ENCODE results near the gene LUZP2.

The LUZP2 gene

GRCh38 chr11:24837112-24837511 is 340.3 kb downstream of the LUZP2 start:
- no peaks in the 10 kb centered on the region for H4K20me1 ChIP-seq (ENCODE audit: insufficient read depth, low read length)
- TF ChIP-seq EZH2phosphoT487 (IDR thresholded peaks at IDR 0.05; ENCODE audit: low read length) = no peak
- no peak for TF ChIP-seq CTCF (IDR thresholded peaks at IDR 0.05; ENCODE audit: low read length)
- no peaks in the 10 kb centered on the region for H3K9me3 ChIP-seq (replicated peaks; ENCODE audit: insufficient read depth, low read length)
- no peaks in the 10 kb centered on the region for H3K4me1 ChIP-seq (ENCODE audit: low read length)
- no peaks in the 10 kb centered on the region for H3K9me2 ChIP-seq (replicated peaks; ENCODE audit: insufficient read depth, low read length)
- no peaks in the 10 kb centered on the region for H3K36me3 ChIP-seq (replicated peaks; ENCODE audit: insufficient read depth, low read length)
- H3K4me2 ChIP-seq (ENCODE audit: low read depth, low read length) = no peak overlapping the region
- H3K79me2 ChIP-seq (ENCODE audit: low read length) = no peaks in the 10 kb centered on the region
- no peaks in the 10 kb centered on the region for H3K27me3 ChIP-seq (replicated peaks; ENCODE audit: insufficient read depth, low read length)
- H3K27ac ChIP-seq (ENCODE audit: low read length) = no peak overlapping the region
- no peak for DNase-seq
- no peak overlapping the region for H3K4me3 ChIP-seq (ENCODE audit: low read length)
- H3F3A ChIP-seq (ENCODE audit: insufficient read depth, low read length) = no peaks in the 10 kb centered on the region
- no peak overlapping the region for H2AFZ ChIP-seq (ENCODE audit: low read length)
- no peak overlapping the region for H3K9ac ChIP-seq (ENCODE audit: low read length)

- Histone ChIP-seq H3K4me1 (ENCODE audit: low read length) (no peaks in the 10 kb centered on the region), H3K4me2 (ENCODE audit: low read depth, low read length) (no peak overlapping the region), H3K79me2 (ENCODE audit: low read length) (no peaks in the 10 kb centered on the region), H3K9ac (ENCODE audit: low read length) (no peak overlapping the region), H2AFZ (ENCODE audit: low read length) (no peak overlapping the region), H3K27ac (ENCODE audit: low read length) (no peak overlapping the region), H3K4me3 (ENCODE audit: low read length) (no peak overlapping the region), H3K27me3 (replicated peaks; ENCODE audit: insufficient read depth, low read length) (no peaks in the 10 kb centered on the region), H3K9me2 (replicated peaks; ENCODE audit: insufficient read depth, low read length) (no peaks in the 10 kb centered on the region), H3K9me3 (replicated peaks; ENCODE audit: insufficient read depth, low read length) (no peaks in the 10 kb centered on the region), H3F3A (ENCODE audit: insufficient read depth, low read length) (no peaks in the 10 kb centered on the region), H3K36me3 (replicated peaks; ENCODE audit: insufficient read depth, low read length) (no peaks in the 10 kb centered on the region), H4K20me1 (ENCODE audit: insufficient read depth, low read length) (no peaks in the 10 kb centered on the region)
- TF ChIP-seq EZH2 (optimal IDR thresholded peaks at IDR 0.05; ENCODE audit: low read depth, low read length) (no peak), EZH2phosphoT487 (IDR thresholded peaks at IDR 0.05; ENCODE audit: low read length) (no peak), CTCF (IDR thresholded peaks at IDR 0.05; ENCODE audit: low read length) (no peak)
- no peak for DNase-seq
Measured at GRCh38 chr11:24842308-24842707, 345.5 kb downstream of the LUZP2 start.

- Histone ChIP-seq H3K9me3 (replicated peaks; ENCODE audit: insufficient read depth, low read length) (no peaks in the 10 kb centered on the region), H3K27me3 (replicated peaks; ENCODE audit: insufficient read depth, low read length) (no peaks in the 10 kb centered on the region), H2AFZ (ENCODE audit: low read length) (no peak overlapping the region), H3K9ac (ENCODE audit: low read length) (no peak overlapping the region), H3K4me3 (ENCODE audit: low read length) (no peak overlapping the region), H3F3A (ENCODE audit: insufficient read depth, low read length) (no peaks in the 10 kb centered on the region), H3K9me2 (replicated peaks; ENCODE audit: insufficient read depth, low read length) (no peaks in the 10 kb centered on the region), H3K79me2 (ENCODE audit: low read length) (no peaks in the 10 kb centered on the region), H3K4me2 (ENCODE audit: low read depth, low read length) (no peak overlapping the region), H3K27ac (ENCODE audit: low read length) (no peak overlapping the region), H4K20me1 (ENCODE audit: insufficient read depth, low read length) (no peaks in the 10 kb centered on the region), H3K4me1 (ENCODE audit: low read length) (no peaks in the 10 kb centered on the region), H3K36me3 (replicated peaks; ENCODE audit: insufficient read depth, low read length) (no peaks in the 10 kb centered on the region)
- TF ChIP-seq CTCF (IDR thresholded peaks at IDR 0.05; ENCODE audit: low read length) (no peak), EZH2phosphoT487 (IDR thresholded peaks at IDR 0.05; ENCODE audit: low read length) (no peak), EZH2 (optimal IDR thresholded peaks at IDR 0.05; ENCODE audit: low read depth, low read length) (no peak)
- no peak for DNase-seq
Measured at GRCh38 chr11:24844406-24844805, 347.6 kb downstream of the LUZP2 start.
